Stimulated activated CD4-positive, alpha-beta T cell treated with anti-CD3 and anti-CD28 coated beads, Interleukin-15, amount 100 ng/mL, for 48 hours (primary cell): Measurements from ENCODE around the gene GAREM1.

Experiments used
- DNase-seq, 2 donors: peaks; one replicate each; pipeline ENCODE4 v3.0.0-alpha.2; 2020; ENCODE audit warnings: low read depth in 2 of 2

GAREM1 gene

DNA sequence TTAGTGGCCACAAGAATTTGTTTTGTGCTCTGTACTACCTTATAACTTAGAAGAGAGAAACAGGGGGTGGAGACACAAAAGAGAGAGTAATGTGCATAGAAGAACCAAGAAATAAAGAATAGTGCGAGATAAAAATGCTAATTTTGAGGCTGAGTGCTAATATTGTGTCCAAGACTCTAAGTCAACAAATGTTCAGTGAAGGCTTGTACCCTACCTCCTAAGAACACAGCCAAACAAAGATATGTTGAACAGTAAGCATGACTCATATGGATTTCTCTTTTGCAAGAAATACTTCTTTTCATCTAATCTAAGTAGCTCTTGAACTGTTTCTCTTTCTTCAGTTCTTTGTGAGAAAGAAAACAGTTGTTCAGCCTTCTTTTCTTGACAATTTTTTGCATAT lies 45.2 kb downstream of the GAREM1 start:
- no peak for DNase-seq

DNA sequence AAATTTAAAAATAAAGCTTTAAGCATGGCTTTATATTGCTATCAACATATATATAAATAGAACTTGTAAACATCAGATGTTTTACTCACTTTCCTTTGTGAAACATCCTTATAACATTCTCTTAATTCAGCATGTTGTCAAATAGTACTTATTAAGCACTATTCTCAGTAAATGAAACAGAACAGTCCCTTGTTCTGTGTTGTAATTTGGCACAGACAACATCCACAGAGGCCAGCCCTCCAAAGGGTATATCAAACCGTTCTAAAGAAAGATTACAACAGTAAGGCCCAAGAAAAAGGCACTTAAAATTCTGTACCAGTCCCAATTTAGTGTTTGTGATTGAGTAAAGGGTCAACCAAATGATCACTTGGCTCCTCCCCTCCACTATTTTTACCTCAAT lies 46.0 kb downstream of the GAREM1 start:
- DNase-seq: no peak

DNA sequence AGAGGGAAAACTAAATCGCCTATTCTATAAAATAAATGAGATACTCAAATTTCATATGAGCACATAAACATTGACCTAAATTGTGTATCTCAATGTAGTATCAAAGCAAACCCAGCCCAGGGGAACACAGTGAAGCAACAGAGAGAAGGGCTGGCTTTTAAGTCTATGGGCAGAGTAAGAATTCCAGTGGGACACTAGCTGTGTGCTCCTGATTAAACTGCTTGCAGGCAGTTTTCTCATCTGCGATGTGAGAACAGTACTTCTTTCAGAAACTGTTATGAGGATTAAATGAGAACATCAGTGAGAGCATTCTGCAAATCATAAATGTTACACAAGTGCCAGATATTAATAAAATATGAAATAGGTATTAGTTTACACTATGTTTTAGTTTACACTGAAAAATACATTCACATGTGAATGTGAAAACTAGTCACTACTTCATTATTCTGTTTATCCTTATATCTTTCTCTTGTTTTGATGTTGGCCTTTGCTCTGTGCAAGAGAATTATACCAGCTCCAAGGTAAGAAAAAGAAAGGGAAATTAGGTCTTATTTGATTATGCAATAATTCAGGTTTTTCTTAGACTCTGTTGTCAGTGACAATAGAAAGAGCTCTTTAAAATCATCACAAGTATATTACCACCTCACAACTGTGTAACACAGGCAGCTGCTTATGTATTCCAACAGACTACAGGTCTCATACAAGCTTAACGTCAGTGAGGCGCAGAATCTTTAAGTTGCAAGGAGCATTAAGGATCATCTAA lies 47.5 kb downstream of the GAREM1 start:
- no peak for DNase-seq

DNA sequence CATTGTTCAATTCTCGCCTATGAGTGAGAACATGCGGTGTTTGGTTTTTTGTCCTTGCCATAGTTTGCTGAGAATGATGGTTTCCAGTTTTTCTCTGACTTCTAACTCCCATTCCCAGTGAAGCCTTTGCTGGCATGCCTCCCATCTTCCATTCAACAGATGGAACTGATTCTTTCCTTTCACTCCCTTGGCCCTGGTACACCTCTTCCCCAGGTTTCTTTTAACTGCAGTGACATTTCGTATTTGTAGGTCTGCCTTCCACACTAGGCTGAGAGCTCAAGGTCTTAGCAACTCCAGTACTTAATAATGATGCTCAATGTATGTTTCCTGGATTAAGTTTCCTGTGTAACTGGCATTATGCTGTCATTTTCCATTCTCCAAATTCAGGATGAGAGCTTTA lies 48.5 kb downstream of the GAREM1 start:
- no peak for DNase-seq

DNA sequence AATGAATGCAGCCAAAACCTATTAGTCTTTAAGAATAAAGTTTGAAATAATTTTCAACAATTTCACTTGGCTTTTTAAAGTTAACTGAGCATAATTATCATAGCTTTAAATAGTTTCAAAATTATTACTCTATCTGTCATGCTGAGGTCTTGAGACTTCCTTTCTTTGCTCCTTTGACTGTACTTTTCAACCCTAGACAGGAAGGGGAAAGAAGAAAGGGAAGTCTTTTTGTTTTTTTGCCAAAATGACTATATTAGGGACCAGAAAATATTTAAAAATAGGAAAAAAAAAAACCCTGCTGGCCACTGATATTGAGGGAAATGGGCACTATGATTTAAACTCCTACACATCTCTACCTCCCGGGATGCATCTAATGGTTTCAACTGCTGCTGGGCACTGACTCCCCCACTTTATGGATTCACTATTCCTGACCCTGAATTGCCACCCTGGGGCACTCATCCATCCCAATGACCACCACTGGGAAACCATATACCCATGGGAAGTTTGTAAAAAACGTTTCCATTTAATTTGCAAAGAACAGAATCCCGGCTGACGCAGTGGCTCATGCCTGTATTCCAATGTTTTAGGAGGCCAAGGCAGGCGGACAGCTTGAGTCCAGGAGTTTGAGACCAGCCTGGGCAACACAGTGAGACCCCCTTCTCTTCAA lies 50.5 kb downstream of the GAREM1 start:
- no peak for DNase-seq

DNA sequence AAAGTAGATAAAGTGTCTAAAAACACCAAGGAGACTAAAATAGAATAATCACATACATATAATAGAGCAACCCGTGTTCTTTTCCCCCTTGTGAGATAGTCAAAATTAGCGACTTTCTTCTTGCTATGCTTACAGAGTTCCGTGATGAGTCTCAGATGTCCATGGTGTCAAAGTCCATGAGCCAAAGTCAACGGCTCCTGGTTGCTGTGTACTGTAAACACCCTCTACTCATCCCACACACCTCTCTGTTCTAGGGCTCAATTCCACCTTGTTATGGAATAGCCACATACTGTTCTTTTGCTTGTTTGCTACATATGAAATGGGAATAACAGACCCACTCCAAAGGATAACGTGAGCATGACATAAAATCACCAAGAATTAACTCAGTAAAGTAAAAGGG lies 52.5 kb downstream of the GAREM1 start:
- DNase-seq: no peak

DNA sequence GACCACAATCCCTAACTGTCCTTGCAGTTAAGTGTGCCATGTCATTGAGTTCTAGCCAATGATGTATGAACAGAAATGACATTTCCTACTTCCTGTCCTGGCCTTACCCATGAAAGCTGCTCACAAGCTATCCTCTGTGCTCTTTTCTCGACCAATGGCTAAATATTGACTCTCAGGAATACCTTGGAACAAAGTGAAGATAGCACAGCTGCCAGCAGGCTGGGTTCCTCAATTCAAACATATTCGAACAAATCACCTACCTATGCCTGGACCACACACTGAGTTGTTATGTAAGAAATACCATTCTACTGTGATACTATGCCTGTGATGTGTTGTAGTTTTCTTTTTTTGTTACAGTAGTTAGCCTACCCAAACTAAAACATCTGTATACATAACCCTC lies 65.1 kb downstream of the GAREM1 start:
- DNase-seq: no peak

DNA sequence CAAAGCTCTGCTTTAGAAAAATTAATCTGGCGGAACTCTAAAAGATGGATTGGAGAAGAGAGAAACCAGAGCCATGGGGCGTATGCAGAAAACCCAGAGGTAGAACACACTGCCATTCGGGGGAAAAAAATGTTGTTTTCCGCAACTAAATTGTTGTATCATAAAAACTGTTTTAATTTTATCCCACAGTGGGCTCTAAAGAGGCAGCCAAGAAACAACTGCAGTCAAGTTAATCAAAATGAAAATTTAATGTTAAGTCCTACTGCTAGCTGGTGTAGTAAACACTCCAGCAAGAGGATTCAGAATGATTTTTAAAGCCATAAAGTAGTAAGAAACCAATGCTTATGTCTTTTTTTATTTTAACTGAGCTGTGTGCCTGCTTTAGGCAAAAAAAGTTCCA lies 69.1 kb downstream of the GAREM1 start:
- no peak for DNase-seq

DNA sequence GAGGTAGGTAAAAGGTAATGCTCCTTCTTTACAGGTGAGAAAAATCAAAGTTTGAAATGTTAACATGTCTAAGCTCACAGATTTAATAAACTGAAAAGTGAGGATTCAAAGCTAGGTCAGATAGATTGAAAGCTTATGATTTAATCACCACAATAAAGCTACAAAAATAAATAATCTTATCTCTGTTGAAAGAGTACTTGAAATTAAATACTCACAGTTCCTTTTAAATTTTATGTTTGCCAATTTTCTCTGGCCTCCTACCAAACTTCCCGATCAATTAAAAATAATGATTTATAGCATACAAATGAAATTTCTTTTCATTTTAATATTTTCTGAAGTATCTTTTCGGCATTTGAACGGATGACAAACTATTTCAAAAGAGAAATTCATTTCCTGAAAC lies 77.3 kb downstream of the GAREM1 start:
- no peak for DNase-seq

DNA sequence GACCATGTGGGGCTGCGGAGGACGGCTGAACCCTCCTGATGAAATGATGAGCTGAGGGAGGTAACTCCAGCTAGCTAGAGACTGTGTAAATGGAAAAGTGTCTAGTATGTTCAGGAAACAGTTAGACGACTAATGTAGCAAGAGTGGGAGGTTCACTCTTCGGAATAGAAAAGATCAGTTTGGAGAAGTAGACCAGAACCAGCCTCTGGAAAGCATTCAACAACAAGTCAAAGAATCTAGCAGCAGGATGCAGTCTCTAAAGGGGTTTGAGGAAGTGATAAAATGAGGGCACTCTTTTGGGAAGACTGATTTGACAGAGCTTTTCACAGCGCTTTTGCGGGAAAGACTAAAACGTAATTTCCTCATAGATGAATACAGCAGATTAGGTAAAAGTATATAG lies 79.6 kb downstream of the GAREM1 start:
- no peak for DNase-seq

DNA sequence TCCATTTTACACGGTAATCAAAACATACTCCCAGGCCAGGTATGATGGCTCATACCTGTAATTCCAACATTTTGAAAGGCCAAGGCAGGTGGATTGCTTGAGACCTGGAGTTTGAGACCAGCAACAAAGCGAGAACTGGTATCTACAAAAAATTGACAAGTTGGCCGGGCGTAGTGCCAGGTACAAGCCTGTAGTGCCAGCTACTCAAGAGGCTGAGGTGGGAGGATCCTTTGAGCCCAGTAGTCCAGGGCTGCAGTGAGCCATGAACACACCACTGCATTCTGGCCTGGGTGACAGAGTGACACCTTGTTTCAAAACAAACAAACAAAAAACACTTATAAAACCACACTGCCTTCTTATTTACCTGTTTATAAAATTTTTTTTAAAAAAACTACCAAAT lies 80.8 kb downstream of the GAREM1 start:
- DNase-seq: no peak

DNA sequence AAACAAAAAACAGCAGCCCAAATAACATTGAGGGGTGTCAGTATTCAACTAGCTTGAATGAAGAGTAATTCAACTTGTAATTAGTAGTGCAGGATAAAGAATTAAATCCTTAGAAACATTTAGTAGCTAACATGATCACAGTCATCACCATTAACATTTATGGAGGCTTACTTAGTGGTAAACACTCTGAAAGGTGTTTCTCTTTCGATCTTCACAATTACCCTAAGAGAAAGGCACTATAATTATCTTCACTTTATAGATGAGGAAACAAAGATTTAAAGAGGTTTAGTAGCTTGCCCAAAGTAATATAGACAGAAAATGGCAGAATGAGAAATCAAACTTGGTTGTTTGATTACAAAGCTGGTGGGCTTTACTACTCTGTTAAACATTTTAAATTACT lies 81.5 kb downstream of the GAREM1 start:
- DNase-seq: no peak

DNA sequence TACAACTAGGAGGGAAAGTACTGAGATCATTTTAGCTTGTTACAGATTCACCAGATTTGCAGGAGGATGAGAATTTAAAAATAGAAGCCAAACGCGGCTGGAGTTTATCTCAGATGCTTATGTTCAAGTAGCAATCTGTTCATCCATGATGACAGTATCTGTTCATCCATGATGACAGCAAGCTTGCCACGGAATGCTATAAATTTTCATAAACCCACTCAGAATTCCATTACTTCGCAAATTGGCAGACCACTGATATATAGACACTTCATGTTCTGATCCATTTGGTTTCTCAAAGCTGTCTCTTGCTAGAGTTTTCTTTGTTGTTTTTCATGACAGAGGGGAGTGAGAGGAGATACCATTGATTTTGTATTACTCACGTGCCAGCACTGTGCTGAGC lies 84.2 kb downstream of the GAREM1 start:
- no peak for DNase-seq

DNA sequence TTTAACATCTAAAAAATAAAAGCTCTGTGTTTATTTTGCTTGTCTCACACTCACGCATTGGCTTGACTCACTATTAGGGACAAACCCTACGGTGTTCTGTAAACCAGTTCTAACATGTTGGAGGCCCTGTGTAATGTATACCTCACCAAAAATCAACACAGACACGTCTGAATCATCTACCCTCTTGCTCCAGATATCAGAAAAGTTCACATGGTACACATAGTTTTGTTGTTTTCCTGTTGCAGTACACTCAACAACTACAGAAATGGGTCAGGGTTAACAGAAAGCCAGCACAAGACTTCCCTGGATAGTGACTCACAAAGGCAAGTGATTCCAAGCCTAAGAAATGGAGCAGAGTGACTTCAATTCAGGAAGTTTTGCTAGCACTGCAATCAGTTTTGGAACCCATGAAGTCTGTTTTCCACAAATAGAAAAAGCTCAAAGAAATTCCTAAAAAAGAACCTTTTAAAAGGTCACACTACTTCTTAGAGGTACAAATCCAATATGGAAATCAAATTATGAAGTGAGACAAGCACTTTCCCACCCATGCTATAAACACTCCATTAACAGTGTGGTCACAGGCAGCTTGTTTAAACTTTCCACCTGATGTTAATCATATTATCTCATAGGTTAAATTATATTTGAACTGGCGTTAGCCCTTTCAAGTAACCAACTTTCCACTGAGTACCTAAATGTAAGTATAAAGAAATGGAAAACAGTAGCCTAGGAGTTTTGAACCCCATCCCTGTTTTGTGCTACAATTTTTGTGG lies 87.4 kb downstream of the GAREM1 start:
- no peak for DNase-seq

DNA sequence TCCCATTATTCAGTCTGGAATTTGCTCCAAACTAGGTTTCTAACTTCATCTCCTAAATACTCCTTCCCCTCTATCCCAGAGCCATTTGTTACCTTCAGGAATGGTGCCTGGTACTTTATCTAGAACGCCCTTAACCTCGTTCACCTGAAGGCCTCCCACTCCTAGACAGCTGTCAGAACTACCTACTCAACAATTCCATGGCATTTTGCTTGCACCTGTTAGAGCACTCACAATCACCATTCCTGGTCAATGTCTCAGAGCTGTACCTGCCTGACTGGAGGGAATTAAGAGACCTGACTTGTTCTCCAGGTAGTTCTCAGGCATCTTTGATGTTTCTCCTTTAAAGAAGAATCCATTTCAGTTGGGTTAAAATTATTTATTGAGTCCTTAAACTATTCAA lies 88.9 kb downstream of the GAREM1 start:
- DNase-seq: no peak

DNA sequence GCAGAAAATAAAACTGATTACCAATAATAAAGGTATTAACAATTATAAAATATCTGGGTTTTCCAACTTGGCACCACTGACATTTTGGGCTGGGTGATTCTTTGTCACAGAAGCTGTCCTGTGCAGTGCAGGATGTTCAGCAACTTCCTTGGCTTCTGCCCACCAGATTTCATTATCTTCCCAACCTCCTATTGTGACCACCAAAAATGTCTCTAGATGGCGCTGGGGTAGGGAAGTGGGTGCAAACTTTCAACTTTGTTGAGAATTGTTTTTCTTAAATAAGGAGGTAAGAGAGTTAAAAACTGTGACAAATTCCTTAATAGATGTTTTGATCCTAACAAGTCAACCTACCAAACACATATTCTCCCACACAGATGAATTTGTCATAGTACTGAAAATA lies 90.1 kb downstream of the GAREM1 start:
- no peak for DNase-seq

DNA sequence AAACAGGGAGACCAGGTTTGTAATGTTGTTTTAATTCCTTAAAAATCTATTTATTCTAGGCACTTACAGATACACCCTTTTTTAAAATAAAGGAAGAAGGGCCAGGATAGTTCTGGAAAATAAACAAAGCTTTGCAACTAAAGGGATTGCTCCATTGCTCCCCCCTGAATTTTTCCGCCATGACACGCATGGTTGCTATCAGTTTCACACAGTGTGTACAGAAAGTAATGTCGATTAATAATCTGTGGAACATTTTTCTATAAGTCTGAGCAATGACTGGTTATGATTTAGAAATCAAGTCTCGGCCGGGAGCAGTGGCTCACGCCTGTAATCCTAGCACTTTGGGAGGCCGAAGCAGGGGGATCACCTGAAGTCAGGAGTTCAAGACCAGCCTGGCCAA lies 90.8 kb downstream of the GAREM1 start:
- no peak for DNase-seq

DNA sequence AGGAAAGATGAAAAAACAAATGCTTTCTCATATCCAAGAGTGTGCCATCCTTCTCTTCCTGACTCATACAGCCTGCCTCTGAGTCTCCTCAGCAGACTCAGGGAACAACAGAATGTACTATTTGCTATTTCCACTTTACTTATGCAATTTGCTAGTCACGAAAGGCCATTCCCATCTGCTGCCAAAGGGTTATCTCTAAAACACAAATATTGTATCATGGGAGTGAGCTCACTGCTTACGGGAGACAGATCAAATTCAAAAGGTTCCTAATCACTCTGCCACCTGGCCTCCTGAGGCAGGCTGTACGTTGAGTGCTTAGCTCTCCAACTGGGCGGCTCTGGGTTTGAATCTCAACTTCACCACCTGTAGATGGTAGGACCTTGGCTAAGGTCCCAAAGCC lies 92.0 kb downstream of the GAREM1 start:
- DNase-seq: no peak

DNA sequence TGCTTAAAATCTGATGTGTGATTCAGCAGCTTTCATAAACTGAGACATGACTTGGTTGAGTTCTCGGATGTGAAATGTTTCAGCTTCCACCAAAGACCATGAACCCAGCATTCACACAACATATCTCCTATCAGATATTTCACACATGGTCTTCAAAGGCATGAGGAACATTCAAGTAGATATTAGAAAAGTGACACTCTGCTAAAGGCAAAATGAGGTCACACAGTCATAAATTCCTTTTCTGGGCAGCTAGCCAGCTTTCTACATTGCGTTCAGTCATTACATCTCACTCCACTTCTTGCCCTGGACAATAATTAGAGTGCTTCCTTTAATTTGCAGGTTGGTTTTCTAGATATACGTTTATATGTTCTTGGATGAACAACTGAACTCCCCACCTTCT lies 96.7 kb downstream of the GAREM1 start:
- DNase-seq: no peak

DNA sequence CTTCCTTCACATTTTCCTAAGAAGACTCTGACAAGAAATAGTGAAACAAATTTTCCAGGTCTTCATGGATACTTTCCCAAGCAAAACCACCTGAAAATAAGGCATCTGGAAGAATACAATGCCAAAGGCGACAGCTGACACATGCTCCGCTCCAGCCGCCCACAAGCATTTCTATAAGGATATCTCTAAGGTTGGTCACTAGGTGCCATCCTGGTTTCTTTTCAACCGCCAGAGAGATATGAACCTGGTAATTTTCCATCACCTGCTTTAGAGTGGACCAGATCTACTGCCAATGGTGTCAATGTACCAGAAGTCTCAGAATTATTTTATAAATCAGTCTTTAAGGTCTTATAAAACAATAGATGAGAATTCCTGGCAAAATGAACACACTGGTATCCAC lies 97.2 kb downstream of the GAREM1 start:
- DNase-seq: no peak

DNA sequence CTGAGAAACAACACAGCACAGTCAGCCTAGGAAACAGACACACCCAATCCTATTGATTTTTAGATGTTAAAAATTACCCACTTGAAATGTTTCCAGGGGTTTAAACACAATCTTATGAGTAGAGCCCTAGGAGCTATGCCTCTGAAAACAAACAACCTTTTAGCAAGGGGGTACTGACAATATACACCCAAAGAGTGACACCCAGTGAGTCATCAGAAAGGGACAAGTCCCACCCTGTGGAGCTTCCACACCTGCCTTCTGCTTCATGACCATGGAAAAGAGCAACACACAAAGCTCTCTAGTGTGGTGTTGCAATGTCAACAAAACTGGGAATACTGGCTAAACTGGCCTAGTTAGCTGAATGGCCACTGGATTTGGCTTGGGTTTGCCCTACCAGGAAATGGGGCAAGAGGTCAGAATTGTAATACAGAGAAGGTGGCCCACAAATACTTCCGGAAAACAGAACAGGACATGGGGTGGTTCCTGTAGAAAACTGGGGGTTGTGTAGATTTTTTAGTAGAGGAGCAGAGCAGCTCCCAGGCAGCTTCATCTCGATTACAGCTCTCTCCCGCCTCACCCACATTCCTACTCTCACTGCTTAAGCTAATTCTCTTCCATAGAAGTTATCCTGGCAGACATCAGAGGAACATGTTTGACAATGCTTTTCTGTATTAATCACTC lies 98.2 kb downstream of the GAREM1 start:
- no peak for DNase-seq

DNA sequence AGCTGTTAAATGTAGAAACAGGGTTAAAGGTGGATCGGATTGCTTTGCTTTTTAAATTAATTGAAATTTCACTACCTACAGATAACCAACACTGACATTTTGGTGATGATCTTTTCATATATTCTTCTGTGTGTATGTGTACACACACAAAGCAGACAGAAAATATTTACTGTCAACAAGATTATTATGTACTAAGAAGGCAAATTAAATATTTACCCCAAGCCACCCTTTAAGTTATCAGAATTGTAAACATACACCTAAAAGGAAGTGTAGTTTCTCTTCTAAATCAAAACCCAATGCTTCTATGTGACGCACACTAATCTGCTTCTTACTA lies 98.7 kb downstream of the GAREM1 start:
- no peak for DNase-seq

DNA sequence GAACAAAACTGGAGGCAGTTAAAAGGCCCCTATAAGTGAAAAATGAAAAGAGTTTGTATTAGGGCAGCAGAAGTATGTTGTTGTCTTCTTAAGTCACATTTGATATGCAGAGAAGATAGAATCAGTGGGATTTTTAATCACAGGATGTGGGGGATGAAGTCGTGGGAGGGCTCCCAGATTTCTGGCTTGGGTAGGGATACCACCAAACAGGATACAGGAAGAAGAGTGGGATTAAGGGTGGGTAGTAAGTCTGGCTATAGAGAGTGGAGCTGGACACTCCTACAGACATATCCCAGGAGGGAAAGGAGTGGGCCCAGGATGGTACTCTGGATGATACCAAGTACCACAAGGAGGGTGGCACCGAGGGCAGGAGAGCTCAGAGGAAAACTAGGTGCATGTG lies 99.3 kb downstream of the GAREM1 start:
- no peak for DNase-seq
